22Rv1 (cell line): ENCODE results near the gene FLII.

ENCODE experiments used
- ZFX ChIP-seq: fragments of 450-650 bp; IDR thresholded peaks from 2 replicates; pipeline ENCODE4 v1.6.1; 2017; ENCODE audit warnings: antibody characterized with exemption, borderline replicate concordance
- TF ChIP-seq, protein P1 (sequence below): fragments of 450-650 bp; IDR thresholded peaks from 2 replicates; pipeline ENCODE4 v1.5.1; 2017; ENCODE audit warnings: mild to moderate bottlenecking

DNA sequence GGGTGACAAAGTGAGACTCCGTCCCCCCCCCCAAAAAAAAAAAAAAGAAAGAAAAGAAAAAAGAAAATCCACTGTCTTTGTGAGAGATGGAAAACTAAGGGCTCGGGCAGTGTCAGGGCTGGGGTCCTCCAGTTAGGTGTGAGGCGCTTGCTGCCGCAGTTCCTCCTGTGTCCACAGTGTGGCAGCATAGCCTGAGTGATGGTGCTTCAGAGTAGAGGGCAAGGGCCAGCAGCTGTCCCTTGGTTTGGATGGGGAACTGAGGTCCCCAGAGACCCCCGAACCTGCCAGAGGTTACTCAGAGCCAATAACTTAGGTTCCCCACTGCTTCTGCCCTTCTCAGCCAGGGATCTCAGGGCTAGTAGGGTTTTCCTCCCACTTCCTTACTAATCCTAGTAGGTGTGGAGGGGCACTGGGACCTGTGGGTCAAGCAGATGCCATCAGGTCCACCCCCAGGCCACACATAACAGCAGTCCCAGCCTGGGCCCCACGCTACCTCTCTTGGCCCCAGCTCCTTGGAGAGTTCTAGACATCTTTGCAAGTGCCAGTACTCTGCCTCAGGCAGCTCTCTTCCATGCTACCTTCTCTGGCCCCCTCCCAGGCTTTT, 41.0 kb downstream of the FLII start:
- TF ChIP-seq, protein P1, sequence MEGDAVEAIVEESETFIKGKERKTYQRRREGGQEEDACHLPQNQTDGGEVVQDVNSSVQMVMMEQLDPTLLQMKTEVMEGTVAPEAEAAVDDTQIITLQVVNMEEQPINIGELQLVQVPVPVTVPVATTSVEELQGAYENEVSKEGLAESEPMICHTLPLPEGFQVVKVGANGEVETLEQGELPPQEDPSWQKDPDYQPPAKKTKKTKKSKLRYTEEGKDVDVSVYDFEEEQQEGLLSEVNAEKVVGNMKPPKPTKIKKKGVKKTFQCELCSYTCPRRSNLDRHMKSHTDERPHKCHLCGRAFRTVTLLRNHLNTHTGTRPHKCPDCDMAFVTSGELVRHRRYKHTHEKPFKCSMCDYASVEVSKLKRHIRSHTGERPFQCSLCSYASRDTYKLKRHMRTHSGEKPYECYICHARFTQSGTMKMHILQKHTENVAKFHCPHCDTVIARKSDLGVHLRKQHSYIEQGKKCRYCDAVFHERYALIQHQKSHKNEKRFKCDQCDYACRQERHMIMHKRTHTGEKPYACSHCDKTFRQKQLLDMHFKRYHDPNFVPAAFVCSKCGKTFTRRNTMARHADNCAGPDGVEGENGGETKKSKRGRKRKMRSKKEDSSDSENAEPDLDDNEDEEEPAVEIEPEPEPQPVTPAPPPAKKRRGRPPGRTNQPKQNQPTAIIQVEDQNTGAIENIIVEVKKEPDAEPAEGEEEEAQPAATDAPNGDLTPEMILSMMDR, result peak; percentile 93
- no peak for TF ChIP-seq ZFX
